Measurements from ENCODE around the gene TMEM176A.

DNA sequence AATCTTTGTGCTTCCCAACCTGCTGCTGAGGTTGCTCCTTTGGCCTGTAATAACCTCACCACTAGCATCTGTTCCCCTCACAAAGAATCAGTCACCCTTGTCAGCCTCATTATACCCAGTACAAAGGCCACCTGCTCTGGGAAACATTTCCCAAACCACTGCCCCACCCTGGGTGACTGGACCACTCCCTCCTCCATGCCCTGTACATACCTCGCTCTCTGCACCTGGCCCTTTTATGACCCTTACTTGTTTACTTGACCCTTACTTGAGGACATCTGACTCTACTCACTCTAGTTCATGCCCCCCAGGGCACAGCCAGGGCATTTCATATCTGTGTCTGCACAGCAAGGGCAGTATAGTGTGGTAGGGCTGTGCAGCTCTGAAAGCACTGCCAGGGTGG is 30.4 kb downstream of the TMEM176A start:
- TF ChIP-seq, protein P1, sequence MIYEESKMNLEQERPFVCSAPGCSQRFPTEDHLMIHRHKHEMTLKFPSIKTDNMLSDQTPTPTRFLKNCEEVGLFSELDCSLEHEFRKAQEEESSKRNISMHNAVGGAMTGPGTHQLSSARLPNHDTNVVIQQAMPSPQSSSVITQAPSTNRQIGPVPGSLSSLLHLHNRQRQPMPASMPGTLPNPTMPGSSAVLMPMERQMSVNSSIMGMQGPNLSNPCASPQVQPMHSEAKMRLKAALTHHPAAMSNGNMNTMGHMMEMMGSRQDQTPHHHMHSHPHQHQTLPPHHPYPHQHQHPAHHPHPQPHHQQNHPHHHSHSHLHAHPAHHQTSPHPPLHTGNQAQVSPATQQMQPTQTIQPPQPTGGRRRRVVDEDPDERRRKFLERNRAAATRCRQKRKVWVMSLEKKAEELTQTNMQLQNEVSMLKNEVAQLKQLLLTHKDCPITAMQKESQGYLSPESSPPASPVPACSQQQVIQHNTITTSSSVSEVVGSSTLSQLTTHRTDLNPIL (CRISPR knock-in tag; IDR thresholded peaks at IDR 0.05; ENCODE audit: low read depth), result no peak
- TF ChIP-seq GLIS3 (CRISPR knock-in tag; IDR thresholded peaks at IDR 0.05), result no peak
- no peak for TF ChIP-seq ISL1 (CRISPR knock-in tag; IDR thresholded peaks at IDR 0.05)

Measured in SK-N-SH treated with all-trans-retinoic acid at 6 μM for 48 hours (cell line).